DOHH2 (cell line): ENCODE data around the gene C2.

Experiments
- H3F3A ChIP-seq: fragments of 200-600 bp; sonication (generic), shearing (Covaris generic); 2 replicates; pipeline ENCODE4 v1.6.0; 2016; ENCODE audit warnings: antibody characterized with exemption, mild to moderate bottlenecking; ENCODE audit not compliant: control insufficient read depth, insufficient read depth
- H3K27ac ChIP-seq: fragments of 200-600 bp; sonication (generic); 2 replicates; pipeline ENCODE4 v1.5.1; 2014; ENCODE audit warnings: low read depth, mild to moderate bottlenecking, low read length, moderate library complexity
- H3K27me3 ChIP-seq: fragments of 200-600 bp; sonication (generic); 2 replicates; pipeline ENCODE4 v1.6.1; 2014; ENCODE audit warnings: mild to moderate bottlenecking, low read length, mixed read lengths; ENCODE audit not compliant: control insufficient read depth
- H3K36me3 ChIP-seq: fragments of 200-600 bp; sonication (generic); 2 replicates; pipeline ENCODE4 v1.6.1; 2014; ENCODE audit warnings: mild to moderate bottlenecking, low read length, moderate library complexity, mixed read lengths; ENCODE audit not compliant: control insufficient read depth
- H3K4me1 ChIP-seq: fragments of 200-600 bp; sonication (generic); 2 replicates; pipeline ENCODE4 v1.6.1; 2014; ENCODE audit warnings: mild to moderate bottlenecking, low read length, mixed read lengths; ENCODE audit not compliant: control insufficient read depth
- H3K4me2 ChIP-seq: fragments of 200-600 bp; sonication (generic); 2 replicates; pipeline ENCODE4 v1.6.0; 2014; ENCODE audit warnings: mild to moderate bottlenecking, low read length, moderate library complexity
- H3K4me3 ChIP-seq: fragments of 200-600 bp; sonication (generic); 2 replicates; pipeline ENCODE4 v1.5.1; 2014; ENCODE audit warnings: mild to moderate bottlenecking, low read length, mixed read lengths
- H3K79me2 ChIP-seq: fragments of 200-600 bp; sonication (generic); 2 replicates; pipeline ENCODE4 v1.6.1; 2014; ENCODE audit warnings: mild to moderate bottlenecking, low read length, mixed read lengths; ENCODE audit not compliant: control insufficient read depth
- H3K9me2 ChIP-seq: fragments of 200-600 bp; sonication (generic); replicated peaks from 2 replicates; pipeline ENCODE4 v1.6.1; 2014; ENCODE audit warnings: mild to moderate bottlenecking, low read length, mixed read lengths; ENCODE audit not compliant: control insufficient read depth
- H3K9me3 ChIP-seq: fragments of 200-600 bp; sonication (generic); 2 replicates; pipeline ENCODE4 v1.6.1; 2014; ENCODE audit warnings: antibody characterized with exemption, low read length, mixed read lengths; ENCODE audit not compliant: control insufficient read depth, insufficient read depth
- H4K20me1 ChIP-seq: fragments of 200-600 bp; sonication (generic); 2 replicates; pipeline ENCODE4 v1.6.0; 2014; ENCODE audit warnings: low read depth, mild to moderate bottlenecking, antibody characterized with exemption, low read length, moderate library complexity; ENCODE audit not compliant: control insufficient read depth, insufficient read depth
- CTCF ChIP-seq: fragments of 200-600 bp; sonication (generic); IDR thresholded peaks from one replicate; pipeline ENCODE4 v1.5.1; 2014; ENCODE audit warnings: antibody characterized with exemption, mild to moderate bottlenecking, low read depth, low read length; ENCODE audit not compliant: poor library complexity, severe bottlenecking
- EZH2phosphoT487 ChIP-seq: fragments of 200-600 bp; sonication (generic); IDR thresholded peaks from 2 replicates; pipeline ENCODE4 v1.6.1; 2017; ENCODE audit warnings: borderline replicate concordance, mild to moderate bottlenecking, antibody characterized with exemption, low read length, moderate library complexity, mixed read lengths

The C2 gene

DNA sequence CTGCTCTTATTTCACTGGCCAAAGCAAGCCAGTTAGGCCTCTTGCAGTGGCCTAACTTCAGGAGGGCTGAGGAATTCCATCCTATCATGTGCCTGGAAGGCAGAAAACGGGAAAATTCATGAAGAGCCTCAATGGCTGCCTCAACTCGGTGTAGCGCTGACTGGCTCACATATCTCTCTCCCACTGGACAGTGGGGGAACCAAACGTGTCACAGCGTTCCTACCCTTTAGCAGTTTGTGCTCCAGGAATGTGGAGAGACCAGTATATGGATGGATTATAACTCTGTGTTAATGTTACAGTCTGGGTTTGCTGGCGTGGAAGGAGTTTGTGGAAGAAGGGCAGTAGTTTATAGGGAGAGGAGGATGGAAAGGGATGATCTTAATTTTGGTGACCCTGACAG lies 11.8 kb upstream of the C2 start:
- H4K20me1 ChIP-seq = no peaks in the 10 kb centered on the region
- H3K27ac ChIP-seq = no peak overlapping the region
- H3K36me3 ChIP-seq = no peaks in the 10 kb centered on the region
- no peak overlapping the region for H3K4me3 ChIP-seq
- TF ChIP-seq CTCF (no peak), EZH2phosphoT487 (no peak)
- H3K27me3 ChIP-seq = no peaks in the 10 kb centered on the region; the same call in 1 of the 2 replicates
- H3K79me2 ChIP-seq = no peaks in the 10 kb centered on the region
- no peaks in the 10 kb centered on the region for H3K9me3 ChIP-seq
- H3F3A ChIP-seq = no peaks in the 10 kb centered on the region
- H3K4me1 ChIP-seq = peaks cover 7% of the 10 kb centered on the region
- H3K4me2 ChIP-seq = no peak overlapping the region
- H3K9me2 ChIP-seq = no peaks in the 10 kb centered on the region

DNA sequence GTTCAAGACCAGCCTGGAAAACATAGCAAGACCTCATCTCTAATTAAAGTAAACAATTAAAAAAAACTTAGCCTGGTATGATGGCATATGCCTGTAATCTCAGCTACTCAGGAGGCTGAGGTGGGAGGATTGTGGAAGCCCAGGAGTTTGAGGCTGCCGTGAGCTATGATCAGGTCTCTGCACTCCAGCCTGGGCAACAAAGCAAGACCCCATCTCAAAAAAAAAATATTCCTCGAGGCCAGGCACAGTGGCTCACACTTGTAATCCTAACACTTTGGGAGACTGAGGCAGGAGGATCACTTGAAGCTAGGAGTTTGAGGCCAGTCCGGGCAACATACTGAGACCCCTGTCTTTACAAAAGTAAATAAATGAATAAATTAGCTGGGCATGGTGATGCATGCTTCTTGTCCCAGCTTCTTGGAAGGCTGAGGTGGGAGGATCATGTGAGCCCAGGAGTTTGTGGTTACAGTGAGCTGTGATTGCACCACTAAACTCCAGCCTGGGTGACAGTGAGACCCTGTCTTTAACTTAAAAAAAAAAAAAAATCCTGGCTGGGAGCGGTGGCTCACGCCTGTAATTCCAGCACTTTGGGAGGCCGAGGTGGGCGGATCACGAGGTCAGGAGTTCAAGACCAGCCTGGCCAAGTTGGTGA lies 9.3 kb upstream of the C2 start:
- H3K27ac ChIP-seq = no peak overlapping the region
- H3K4me1 ChIP-seq = peaks cover 7% of the 10 kb centered on the region
- TF ChIP-seq EZH2phosphoT487 (no peak), CTCF (no peak)
- no peaks in the 10 kb centered on the region for H3K36me3 ChIP-seq
- H3K4me2 ChIP-seq = no peak overlapping the region
- no peaks in the 10 kb centered on the region; the same call in 1 of the 2 replicates for H3K27me3 ChIP-seq
- H3F3A ChIP-seq = no peaks in the 10 kb centered on the region
- no peaks in the 10 kb centered on the region for H4K20me1 ChIP-seq
- no peaks in the 10 kb centered on the region for H3K79me2 ChIP-seq
- H3K9me3 ChIP-seq = no peaks in the 10 kb centered on the region
- H3K9me2 ChIP-seq = no peaks in the 10 kb centered on the region
- no peak overlapping the region for H3K4me3 ChIP-seq

DNA sequence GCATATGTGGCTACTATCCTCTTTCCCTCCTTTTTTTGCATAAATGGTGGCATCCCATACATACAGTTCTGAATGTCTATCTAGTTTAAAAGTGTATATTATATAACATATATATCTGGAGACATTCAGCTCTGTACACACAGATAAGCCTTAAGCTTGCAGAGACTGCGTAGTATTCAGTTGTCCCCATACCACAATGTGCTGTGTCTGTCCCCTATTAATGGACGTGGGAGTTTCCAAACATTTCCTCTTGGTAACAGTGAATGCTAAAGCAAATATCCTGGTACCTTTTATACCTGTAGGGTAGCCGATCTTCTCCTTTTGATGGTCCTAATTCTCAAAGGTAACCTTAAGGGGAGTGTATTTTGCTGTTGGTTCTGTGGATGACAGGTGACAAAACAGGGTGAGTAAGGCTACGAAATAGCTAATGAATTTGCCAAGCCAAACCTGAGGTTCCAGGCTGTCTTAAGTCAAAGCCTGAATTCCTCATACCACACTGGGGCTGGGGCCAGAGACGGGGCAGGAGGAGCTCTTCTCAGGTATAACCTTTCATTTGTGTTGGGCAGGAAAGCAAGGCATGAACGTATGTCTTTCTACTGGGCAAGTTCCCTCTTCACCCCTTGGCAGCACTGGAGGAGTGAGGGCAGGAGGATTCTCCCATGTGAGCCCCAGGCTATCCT lies 7.8 kb upstream of the C2 start:
- no peaks in the 10 kb centered on the region for H3K79me2 ChIP-seq
- H3K27ac ChIP-seq = no peak overlapping the region
- no peak for TF ChIP-seq CTCF
- no peak for TF ChIP-seq EZH2phosphoT487
- no peaks in the 10 kb centered on the region for H3K9me3 ChIP-seq
- H3K9me2 ChIP-seq = no peaks in the 10 kb centered on the region
- H3K36me3 ChIP-seq = no peaks in the 10 kb centered on the region
- peaks cover 5% of the 10 kb centered on the region for H3K4me1 ChIP-seq
- no peak overlapping the region for H3K4me2 ChIP-seq
- no peak overlapping the region for H3K4me3 ChIP-seq
- H3K27me3 ChIP-seq = no peaks in the 10 kb centered on the region; the same call in 1 of the 2 replicates
- H4K20me1 ChIP-seq = no peaks in the 10 kb centered on the region
- H3F3A ChIP-seq = no peaks in the 10 kb centered on the region
